Heart left ventricle (tissue), 16 donors: ENCODE measurements around the gene POLD1. TPM values are rescaled to one million over a fixed set of nuclear protein-coding genes. Genes with fewer than 3 reads are reported as not detected.
"Not testable (repeated sequence)": the region's sequence is repeated elsewhere in the genome, so short reads cannot be mapped to it uniquely, and the experiment has no call there.

ENCODE experiments used
- ATAC-seq, 4 donors: fragments of 200-7000 bp; cut with Tn5 transposase; one replicate each; pipeline ENCODE4 v1.9.1; 2020 to 2022; ENCODE audit warnings: moderate library complexity in 4 of 4, mild to moderate bottlenecking in 3 of 4, moderate number of reproducible peaks in 1 of 4
- DNase-seq, 5 donors: peaks; one replicate each; pipeline ENCODE4 v3.0.0-alpha.2; 2020
- H3K27ac ChIP-seq, 12 donors: fragments of 200-600 bp; sonication (generic) in 4 of 12; one replicate each; pipeline versions ENCODE4 v1.5.0 to v1.8.0; 2016 to 2022; ENCODE audit warnings: mild to moderate bottlenecking in 2 of 12
- H3K27me3 ChIP-seq, 9 donors: fragments of 200-600 bp; sonication (generic) in 2 of 9; one replicate each; pipeline versions ENCODE4 v1.5.1 to v1.8.0; 2016 to 2022; ENCODE audit warnings: mild to moderate bottlenecking in 3 of 9
- H3K36me3 ChIP-seq, 9 donors: fragments of 200-600 bp; sonication (generic) in 2 of 9; one replicate each; pipeline versions ENCODE4 v1.5.0 to v1.8.0; 2018 to 2022; ENCODE audit warnings: mild to moderate bottlenecking in 2 of 9
- H3K4me1 ChIP-seq, 12 donors: fragments of 200-600 bp; sonication (generic) in 4 of 12; one replicate each; pipeline versions ENCODE4 v1.5.0 to v1.8.0; 2016 to 2022; ENCODE audit warnings: mild to moderate bottlenecking in 3 of 12
- H3K4me3 ChIP-seq, 12 donors: fragments of 200-600 bp; sonication (generic) in 4 of 12; one replicate each; pipeline versions ENCODE4 v1.5.0 to v1.8.0; 2017 to 2022; ENCODE audit warnings: mild to moderate bottlenecking in 9 of 12, moderate library complexity in 4 of 12
- H3K9me3 ChIP-seq, 12 donors: fragments of 200-600 bp; sonication (generic) in 4 of 12; one replicate each; pipeline versions ENCODE4 v1.5.0 to v1.8.0; 2016 to 2022; ENCODE audit warnings: mild to moderate bottlenecking in 1 of 12
- CTCF ChIP-seq, 12 donors: fragments of 200-600 bp; sonication (generic) in 4 of 12; IDR thresholded peaks; one replicate each; pipeline versions ENCODE4 v1.5.0 to v1.8.0; 2018 to 2022; ENCODE audit warnings: antibody characterized with exemption in 12 of 12, mild to moderate bottlenecking in 5 of 12
- POLR2A ChIP-seq, 2 donors: fragments of 450-650 bp; IDR thresholded peaks; one replicate each; pipeline ENCODE4 v1.6.1; 2017; ENCODE audit warnings: antibody characterized with exemption in 2 of 2, mild to moderate bottlenecking in 2 of 2, moderate library complexity in 2 of 2
- WGBS, 4 donors: extraction: QIAGEN DNeasy Blood & Tissue Kit in 2 of 4; methylation state at CpG; one replicate each; pipeline versions ENCODE4 v1.1.5 to v1.1.7; 2013 to 2018; 5-methylcytosine and 5-hydroxymethylcytosine counted together
- intact Hi-C, 10 donors: fragments of 100-400 bp; cut with DNase I; formaldehyde crosslinking; loops; one replicate each; pipeline versions ENCODE4 v1.11.1 to v1.14.2; 2022
- polyA plus RNA-seq, 2 donors: library from polyadenylated mRNA; stranded (reverse); fragments of 200-250 nt; gene quantifications; one replicate each; pipeline ENCODE4 v1.2.3, GENCODE V29; 2013
- total RNA-seq, 9 donors: library from RNA; depleted of rRNA in 2 of 9; stranded (reverse); fragments of >200 nt in 2 of 9; fragmentation: NEBNext Ultra II Directional in 3 of 9; extraction: Animal tissue kit (Norgen Biotek cat#: 25700) in 3 of 9; gene quantifications; one replicate each; pipeline versions ENCODE4 v1.1.0 to v1.2.4, GENCODE V29; 2016 to 2023
- donor health status: ischemic (EF 13 %, LVEDD 7.1; RV severe dilation, severe dysfunction).
- donor health status: healthy with polysubstance abuse.
- donor health status: DM: no; HTN: yes; CAD: no.
- donor health status: DM: no; HTN: no; CAD: no.
- donor health status: ischemic (EF 25% LVEDD 6.9; RV normal size, moderate dysfunction).
- donor health status: ischemic (EF 25% LVEDD 5.7; RV mildly dilated, moderate dysfunction).
- donor health status: healthy.
- donor health status: DM: yes; HTN: yes; CAD: no.
- donor health status: ischemic (EF 35%, LVEDD 5.7; RV mildly dilated, moderate dysfunction).
- donor health status: nonischemic (EF 11% LVEDD 7.7; RV severe dilation, severe dysfunction).
- donor health status: DM: yes; HTN: yes; CAD: no.
- donor health status: PGD.
- donor health status: ischemic (EF 29% LVEDD 5.4; RV normal size, mild dysfunction).
- donor health status: nonischemic (EF 23%, LVEDD 6.1; RV moderate dilation, normal function).

Gene POLD1
- total and polyA plus RNA-seq, 11 donors: 6.1 to 18.0 (median 9.6) TPM

GRCh38 chr19:50352242-50352641 is 31.9 kb upstream of the POLD1 start:
- Histone ChIP-seq H3K36me3 (no peaks in the 10 kb centered on the region), H3K4me1 (no peaks in the 10 kb centered on the region), H3K27me3 (no peaks in the 10 kb centered on the region), H3K4me3 (no peak overlapping the region), H3K9me3 (no peaks in the 10 kb centered on the region), H3K27ac (no peak overlapping the region)
- WGBS, 4 donors: 48 to 73% (median 66%) methylated on average over 3 to 4 of the region's 4 CpGs
- DNase-seq: no peak
- no peak for TF ChIP-seq POLR2A (IDR thresholded peaks at IDR 0.05)
- ATAC-seq: peak in 1 of 4 donors; percentile 13
- intact Hi-C loops: loop anchor here in 1 of 10 donors (10.0 kb wide), 1 partner anchor 573 kb away; no protein-coding TSS in a partner anchor

GRCh38 chr19:50353487-50353880 is 30.7 kb upstream of the POLD1 start:
- H3K4me3 ChIP-seq, H3K27me3 ChIP-seq, ATAC-seq, H3K27ac ChIP-seq, DNase-seq, H3K36me3 ChIP-seq, H3K9me3 ChIP-seq: not testable (repeated sequence)
- intact Hi-C loops: loop anchor here in 1 of 10 donors (10.0 kb wide), 1 partner anchor 571 kb away; no protein-coding TSS in a partner anchor
- peaks cover 0 to 10% (median 0%) of the 10 kb centered on the region in 12 donors for H3K4me1 ChIP-seq
- WGBS, 4 donors: 87 to 95% (median 93%) methylated on average over 7 of the region's 7 CpGs

- no peaks in the 10 kb centered on the region for H3K36me3 ChIP-seq
- intact Hi-C loops: loop anchor here in 7 of 10 donors (1.0 to 10.0 kb wide), 10 partner anchors 61 to 568 kb away; partner anchors contain the start of genes JOSD2 (in 1 of the 7) and SPIB (in 1 of the 7)
- peaks cover 0 to 13% (median 0%) of the 10 kb centered on the region in 12 donors for H3K4me1 ChIP-seq
- no peaks in the 10 kb centered on the region for H3K27me3 ChIP-seq
- no peak for TF ChIP-seq CTCF (IDR thresholded peaks at IDR 0.05)
- peak overlapping the region in 2 of 12 donors; percentile 84 to 87 for H3K27ac ChIP-seq
- ATAC-seq (no peak), DNase-seq (no peak)
- H3K4me3 ChIP-seq: peak overlapping the region in 5 of 12 donors; percentile 43 to 71 (median 54)
- no peaks in the 10 kb centered on the region for H3K9me3 ChIP-seq
- WGBS, 4 donors: 35 to 38% (median 36%) methylated on average over 13 of the region's 13 CpGs
These were observed 27.4 kb upstream of the POLD1 start for GRCh38 chr19:50356691-50357177.

GRCh38 chr19:50357178-50358100 is 26.7 kb upstream of the POLD1 start:
- TF ChIP-seq CTCF (IDR thresholded peaks at IDR 0.05) (peak; percentile 82 to 94 (median 88)), POLR2A (IDR thresholded peaks at IDR 0.05) (no peak)
- intact Hi-C loops: loop anchor here in 7 of 10 donors (1.0 to 10.0 kb wide), 10 partner anchors 60 to 567 kb away; partner anchors contain the start of genes JOSD2 (in 1 of the 7) and SPIB (in 1 of the 7)

More at GRCh38 chr19:50357178-50358100, 26.7 kb upstream of the POLD1 start:
- Histone ChIP-seq H3K27me3 (no peaks in the 10 kb centered on the region), H3K4me3 (peak overlapping the region; percentile 14 to 71 (median 54)), H3K9me3 (no peaks in the 10 kb centered on the region), H3K4me1 (peaks cover 0 to 13% (median 0%) of the 10 kb centered on the region in 12 donors), H3K36me3 (no peaks in the 10 kb centered on the region), H3K27ac (peak overlapping the region; percentile 37 to 92 (median 82))
- ATAC-seq (peak; percentile 68 to 86 (median 75)), DNase-seq (peak; percentile 65 to 89 (median 76))
- WGBS, 4 donors: 8 to 13% (median 10%) methylated on average over 49 to 54 of the region's 54 CpGs
